ENCODE data around the gene CHST3.
A peak's percentile ranks its signal among the peaks of the same experiment; 100 is the strongest.

The CHST3 gene

GRCh38 chr10:72058989-72059842 lies 95.0 kb downstream of the CHST3 start:
- Mint-ChIP-seq H3K36me3 (peaks cover 4% of the 10 kb centered on the region), H3K9me3 (no peaks in the 10 kb centered on the region), H3K27me3 (no peaks in the 10 kb centered on the region), H3K4me3 (no peak overlapping the region), H3K27ac (peak overlapping the region; percentile 78), H3K4me1 (peaks cover 23% of the 10 kb centered on the region)
- ATAC-seq (ENCODE audit: low read depth), result no peak
- DNase-seq (ENCODE audit: low spot score in 2 of 2), result no peak

- Mint-ChIP-seq H3K4me1 (peaks cover 19% of the 10 kb centered on the region), H3K27me3 (no peaks in the 10 kb centered on the region), H3K9me3 (no peaks in the 10 kb centered on the region), H3K36me3 (peaks cover 7% of the 10 kb centered on the region), H3K27ac (peak overlapping the region; percentile 78), H3K4me3 (no peak overlapping the region)
- DNase-seq (ENCODE audit: low spot score in 2 of 2), result no peak
- ATAC-seq (ENCODE audit: low read depth), result peak; percentile 20
These were observed 95.9 kb downstream of the CHST3 start for GRCh38 chr10:72059843-72060822.

- no peaks in the 10 kb centered on the region for H3K9me3 Mint-ChIP-seq
- peaks cover 11% of the 10 kb centered on the region for H3K36me3 Mint-ChIP-seq
- ATAC-seq (ENCODE audit: low read depth) (peak; percentile 35), DNase-seq (ENCODE audit: low spot score in 2 of 2) (no peak)
- no peaks in the 10 kb centered on the region for H3K27me3 Mint-ChIP-seq
- no peak overlapping the region for H3K4me3 Mint-ChIP-seq
- peak overlapping the region; percentile 78 for H3K27ac Mint-ChIP-seq
- H3K4me1 Mint-ChIP-seq, result peaks cover 16% of the 10 kb centered on the region
These were observed 97.3 kb downstream of the CHST3 start for GRCh38 chr10:72061491-72061890.

GRCh38 chr10:72061930-72062329 lies 97.7 kb downstream of the CHST3 start:
- Mint-ChIP-seq H3K4me3 (no peak overlapping the region), H3K27me3 (no peaks in the 10 kb centered on the region), H3K36me3 (peaks cover 13% of the 10 kb centered on the region), H3K9me3 (no peaks in the 10 kb centered on the region), H3K4me1 (peaks cover 16% of the 10 kb centered on the region), H3K27ac (peak overlapping the region; percentile 78)
- DNase-seq (ENCODE audit: low spot score in 2 of 2), result no peak
- peak; percentile 13 for ATAC-seq (ENCODE audit: low read depth)

- Mint-ChIP-seq H3K9me3 (no peaks in the 10 kb centered on the region), H3K36me3 (peaks cover 16% of the 10 kb centered on the region), H3K27ac (no peak overlapping the region), H3K4me3 (no peak overlapping the region), H3K4me1 (peaks cover 16% of the 10 kb centered on the region), H3K27me3 (no peaks in the 10 kb centered on the region)
- DNase-seq (ENCODE audit: low spot score in 2 of 2) (no peak), ATAC-seq (ENCODE audit: low read depth) (no peak)
These were observed 98.2 kb downstream of the CHST3 start for GRCh38 chr10:72062382-72062781.

Data from memory B cell (primary cell).